Muscle of back (tissue), 11 donors: ENCODE results near the gene TBC1D22A. TPM values are rescaled to one million over a fixed set of nuclear protein-coding genes. Genes with fewer than 3 reads are reported as not detected.

Experiments used
- DNase-seq, 3 donors: peaks; one replicate each; pipeline versions ENCODE4 v3.0.0 to v3.0.0-alpha.2; 2013
- polyA plus RNA-seq, 10 donors: library from polyadenylated mRNA; unstranded; fragments of 120-200 nt; gene quantifications; one replicate each; pipeline ENCODE4 v1.2.1, GENCODE V29; 2013; ENCODE audit not compliant: insufficient read length in 10 of 10

TBC1D22A gene
- polyA plus RNA-seq, 10 donors = 10.6 to 14.9 (median 13.4) TPM

DNA sequence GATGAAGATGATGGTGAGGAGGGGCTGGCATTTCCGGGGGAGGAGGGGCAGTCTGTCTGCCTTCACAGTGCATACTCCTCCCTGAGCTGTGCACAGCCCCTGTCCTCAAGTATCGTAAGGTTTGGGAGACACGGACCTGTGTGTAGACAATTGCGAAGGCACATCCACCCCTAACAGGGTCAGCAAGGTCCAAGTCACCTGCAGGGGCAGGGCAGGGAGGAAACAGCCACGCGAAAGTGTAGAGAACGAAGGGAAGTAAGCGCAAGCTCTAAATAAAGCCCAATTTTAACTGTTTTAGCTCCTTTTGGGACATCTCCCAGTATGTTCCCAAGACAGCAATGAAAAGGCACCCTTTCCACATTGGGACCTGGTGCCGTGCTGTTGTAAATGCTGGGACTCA lies 448.2 kb downstream of the TBC1D22A start:
- DNase-seq = no peak

DNA sequence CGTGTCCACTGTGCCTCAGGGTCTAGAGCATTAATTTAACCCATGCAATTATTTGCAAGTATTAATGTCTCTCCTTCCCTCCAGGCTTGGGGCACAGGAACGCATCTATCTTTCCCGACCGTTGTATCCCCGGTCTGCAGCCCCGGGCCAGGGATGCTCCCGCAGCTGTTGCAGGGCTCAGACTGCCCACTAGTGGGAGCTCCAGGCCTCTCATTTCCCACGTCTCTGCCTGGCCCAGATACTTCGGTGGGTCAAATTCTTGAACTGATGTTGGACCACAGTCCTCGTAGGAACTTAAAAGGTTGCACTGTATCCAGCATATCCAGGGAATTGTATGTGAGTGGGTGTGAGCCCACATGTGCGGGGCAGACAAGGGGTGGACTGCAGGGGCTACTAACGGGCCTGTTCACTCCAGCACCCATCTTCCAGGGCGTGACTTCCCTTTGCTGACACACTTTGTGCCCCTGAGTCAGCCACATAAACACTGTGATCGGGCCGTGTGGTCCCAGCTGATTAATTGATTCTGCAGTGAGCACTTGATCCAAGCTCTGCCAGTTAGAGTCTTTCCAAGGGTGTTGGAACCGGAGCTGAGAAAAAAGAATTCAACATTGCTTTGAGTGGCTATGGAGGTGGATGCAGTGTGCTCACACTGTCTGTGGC lies 451.3 kb downstream of the TBC1D22A start:
- DNase-seq = no peak

DNA sequence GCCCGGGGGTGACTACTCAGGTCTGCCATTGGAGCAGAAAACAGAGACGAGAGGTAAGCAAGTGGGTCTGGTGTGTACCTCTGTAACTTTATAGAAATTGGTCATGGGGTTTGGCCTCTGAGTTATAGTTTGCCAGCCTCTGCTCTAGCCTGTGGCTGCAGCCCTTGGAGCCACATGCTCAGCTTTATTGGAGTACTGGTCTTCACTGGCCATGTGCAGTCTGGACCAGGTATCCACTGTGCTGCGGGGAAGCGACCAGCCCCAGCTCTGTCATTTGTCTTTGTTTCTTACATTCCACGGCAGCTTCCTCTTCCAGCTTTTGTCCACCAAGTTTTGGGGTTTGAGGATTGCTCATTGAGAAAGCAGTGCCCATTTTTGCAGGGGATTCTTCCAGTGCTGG lies 453.4 kb downstream of the TBC1D22A start:
- no peak for DNase-seq

DNA sequence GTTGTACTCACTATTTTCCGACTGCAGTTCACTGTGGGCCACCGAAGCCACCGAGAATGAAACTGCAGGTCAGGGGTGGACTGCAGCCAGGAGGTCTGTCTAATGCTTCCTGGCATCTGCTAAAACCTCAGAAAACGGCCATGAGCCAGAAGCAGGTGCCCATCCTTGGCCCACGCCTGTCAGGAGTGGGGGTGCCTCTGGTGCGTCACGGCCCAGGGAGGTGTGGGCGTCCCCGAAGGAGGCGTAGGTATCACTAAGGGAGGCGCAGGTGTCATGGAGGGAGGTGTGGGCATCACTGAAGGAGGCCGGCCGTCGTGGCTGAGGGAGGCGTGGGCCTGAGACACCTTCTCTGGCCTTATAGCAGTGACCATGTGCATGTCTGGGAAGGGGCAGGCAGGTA lies 456.2 kb downstream of the TBC1D22A start:
- DNase-seq = no peak

DNA sequence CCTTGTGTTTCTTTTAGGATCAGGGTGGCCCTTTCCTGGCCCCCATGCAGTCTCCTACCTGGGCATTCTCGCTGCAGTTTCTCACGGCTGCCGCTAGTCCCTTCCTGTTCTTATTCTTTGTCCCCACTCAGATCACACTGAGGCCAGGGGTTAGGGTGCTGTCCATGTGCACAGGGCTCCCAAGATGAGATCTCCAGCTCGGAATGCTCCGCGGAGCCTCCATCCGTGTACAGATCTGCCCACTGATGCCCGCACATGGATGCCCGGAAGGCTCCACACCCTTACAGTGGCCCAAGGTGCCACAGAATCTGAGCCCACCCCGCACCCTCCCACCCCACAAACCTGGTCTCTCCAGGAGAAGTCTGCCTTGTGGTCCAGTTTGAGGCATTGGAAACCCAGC lies 457.3 kb downstream of the TBC1D22A start:
- no peak for DNase-seq

DNA sequence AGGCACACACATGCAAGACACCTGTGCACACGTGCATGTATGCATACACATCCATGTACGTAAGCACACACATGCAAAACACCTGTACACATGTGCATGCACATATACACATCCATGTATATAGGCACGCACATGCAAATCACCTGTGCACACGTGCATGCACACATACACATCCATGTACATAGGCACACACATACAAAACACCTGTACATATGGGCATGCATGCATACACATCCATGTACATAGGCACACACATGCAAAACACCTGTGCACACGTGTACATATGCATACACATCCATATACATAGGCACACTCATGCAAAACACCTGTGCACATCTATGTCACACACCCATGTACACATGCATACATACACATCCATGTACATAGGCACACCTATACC lies 458.3 kb downstream of the TBC1D22A start:
- no peak for DNase-seq

DNA sequence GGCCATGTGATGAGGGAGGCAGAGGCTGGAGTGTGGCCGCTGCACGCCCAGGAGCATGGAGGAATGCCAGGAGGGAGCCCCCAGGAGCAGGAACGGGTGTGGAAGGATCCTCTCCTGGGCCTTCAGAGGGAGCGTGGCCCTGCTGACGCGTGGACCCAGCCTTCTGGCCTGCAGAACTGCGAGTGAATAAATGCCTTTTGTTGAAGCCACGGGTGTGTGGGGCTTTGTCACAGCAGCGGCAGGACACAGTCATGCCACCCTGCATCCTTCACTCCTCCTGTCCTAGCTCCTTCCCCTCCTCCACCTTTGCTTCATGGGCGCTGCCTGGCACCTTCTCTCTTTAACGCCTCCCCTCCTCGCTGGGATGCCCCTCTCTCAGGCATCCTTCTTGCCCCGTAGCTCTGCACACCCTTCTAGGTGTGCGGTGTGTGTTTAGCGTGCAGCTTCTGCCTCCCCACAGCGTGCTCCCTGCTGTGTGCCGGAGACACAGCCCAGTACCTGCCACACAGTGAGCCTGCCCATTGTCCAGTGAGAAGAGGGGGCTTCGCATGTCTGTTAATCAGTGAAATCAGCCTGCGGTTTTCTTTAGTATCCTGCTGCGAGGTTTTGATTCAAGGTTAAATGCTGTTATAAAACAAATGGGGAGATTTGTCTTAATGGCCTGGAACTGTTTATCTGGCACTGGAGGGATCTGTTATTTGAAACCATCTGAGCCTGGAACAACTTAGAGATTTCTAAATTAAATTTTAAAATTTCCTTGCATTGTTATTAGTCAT lies 459.6 kb downstream of the TBC1D22A start:
- peak in 1 of 3 donors; percentile 2 for DNase-seq

Other genes with a start within 250 kb of the TBC1D22A start
- gene CELSR1, start 225.0 kb upstream of the TBC1D22A start, polyA plus RNA-seq = 1 to 10 TPM; 1.7 to 9.8 (median 3.3) TPM
- 10 to 100 TPM; 13.0 to 22.2 (median 14.4) TPM for gene GRAMD4, start 142.3 kb upstream of the TBC1D22A start, polyA plus RNA-seq
- gene CERK, start 24.4 kb upstream of the TBC1D22A start, polyA plus RNA-seq = 10 to 100 TPM; 16.0 to 31.2 (median 22.0) TPM